ENCODE data around the gene LMO4. TPM values are rescaled to one million over a fixed set of nuclear protein-coding genes. Genes with fewer than 3 reads are reported as not detected.

Gene LMO4
- polyA plus RNA-seq, 3 donors, result 20.3 to 71.8 (median 22.3) TPM

DNA sequence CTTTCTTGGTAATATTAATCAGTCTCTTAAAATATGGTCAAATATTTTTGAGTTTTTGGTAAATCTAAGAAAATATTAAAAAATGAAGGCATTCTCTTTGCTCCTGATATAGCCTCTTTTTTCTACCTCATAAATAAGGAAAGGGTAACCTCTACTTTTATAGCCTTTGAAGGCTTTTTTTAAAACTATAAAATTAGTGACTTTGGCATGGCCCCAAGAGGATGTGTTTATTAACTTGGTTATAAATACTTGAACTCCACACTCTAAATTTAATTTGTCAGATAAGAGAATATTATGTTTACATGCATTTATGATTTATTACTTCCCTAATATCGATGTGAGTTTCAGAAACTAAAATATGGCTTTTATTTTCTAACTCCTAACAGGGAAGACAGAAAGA lies 60.3 kb downstream of the LMO4 start:
- Histone ChIP-seq H3K9me3 (replicated peaks in 1 of 2; ENCODE audit: control insufficient read depth in 1 of 2, insufficient read depth in 1 of 2, low read length in 2 of 2) (no peaks in the 10 kb centered on the region), H3K4me3 (replicated peaks in 1 of 3; ENCODE audit: low read depth in 2 of 3, low read length in 3 of 3) (no peak overlapping the region), H2AFZ (ENCODE audit: insufficient read depth, low read depth, low read length, poor library complexity, severe bottlenecking) (no peak overlapping the region), H4K20me1 (ENCODE audit: insufficient read depth, low read length) (no peaks in the 10 kb centered on the region), H3K4me2 (replicated peaks; ENCODE audit: extremely low read depth, low read length, poor library complexity, severe bottlenecking) (no peak overlapping the region), H3K27me3 (ENCODE audit: control insufficient read depth in 2 of 2, insufficient read depth in 2 of 2, low read length in 2 of 2) (no peaks in the 10 kb centered on the region), H3K27ac (ENCODE audit: low read depth in 1 of 2, low read length in 2 of 2) (no peak overlapping the region), H3K9ac (ENCODE audit: insufficient read depth, low read length, poor library complexity, severe bottlenecking) (no peak overlapping the region), H3K4me1 (ENCODE audit: control insufficient read depth in 1 of 2, insufficient read depth in 2 of 2, low read length in 2 of 2) (no peaks in the 10 kb centered on the region), H3K36me3 (replicated peaks in 1 of 2; ENCODE audit: control insufficient read depth in 1 of 2, insufficient read depth in 2 of 2, low read length in 2 of 2) (no peaks in the 10 kb centered on the region), H3K79me2 (ENCODE audit: insufficient read depth, low read length) (no peaks in the 10 kb centered on the region)
- H3K9me3 Mint-ChIP-seq, result peaks cover 0 to 3% (median 0%) of the 10 kb centered on the region in 7 donors
- H3K36me3 Mint-ChIP-seq, result no peaks in the 10 kb centered on the region
- intact Hi-C loops (cut with micrococcal nuclease), result no loop called here
- peaks cover 7% of the 10 kb centered on the region for H3K4me1 Mint-ChIP-seq
- no peak overlapping the region for H3K4me3 Mint-ChIP-seq
- peaks cover 0 to 2% (median 0%) of the 10 kb centered on the region in 3 donors for H3K27me3 Mint-ChIP-seq (ENCODE audit: low read depth in 3 of 3)
- TF ChIP-seq, protein P1, sequence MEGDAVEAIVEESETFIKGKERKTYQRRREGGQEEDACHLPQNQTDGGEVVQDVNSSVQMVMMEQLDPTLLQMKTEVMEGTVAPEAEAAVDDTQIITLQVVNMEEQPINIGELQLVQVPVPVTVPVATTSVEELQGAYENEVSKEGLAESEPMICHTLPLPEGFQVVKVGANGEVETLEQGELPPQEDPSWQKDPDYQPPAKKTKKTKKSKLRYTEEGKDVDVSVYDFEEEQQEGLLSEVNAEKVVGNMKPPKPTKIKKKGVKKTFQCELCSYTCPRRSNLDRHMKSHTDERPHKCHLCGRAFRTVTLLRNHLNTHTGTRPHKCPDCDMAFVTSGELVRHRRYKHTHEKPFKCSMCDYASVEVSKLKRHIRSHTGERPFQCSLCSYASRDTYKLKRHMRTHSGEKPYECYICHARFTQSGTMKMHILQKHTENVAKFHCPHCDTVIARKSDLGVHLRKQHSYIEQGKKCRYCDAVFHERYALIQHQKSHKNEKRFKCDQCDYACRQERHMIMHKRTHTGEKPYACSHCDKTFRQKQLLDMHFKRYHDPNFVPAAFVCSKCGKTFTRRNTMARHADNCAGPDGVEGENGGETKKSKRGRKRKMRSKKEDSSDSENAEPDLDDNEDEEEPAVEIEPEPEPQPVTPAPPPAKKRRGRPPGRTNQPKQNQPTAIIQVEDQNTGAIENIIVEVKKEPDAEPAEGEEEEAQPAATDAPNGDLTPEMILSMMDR (IDR thresholded peaks at IDR 0.05), result no peak
- DNase-seq, result no peak
- WGBS (ENCODE audit: insufficient coverage), result no CpG with 5 or more reads among the region's 1 CpG
- no peak overlapping the region for H3K27ac Mint-ChIP-seq

DNA sequence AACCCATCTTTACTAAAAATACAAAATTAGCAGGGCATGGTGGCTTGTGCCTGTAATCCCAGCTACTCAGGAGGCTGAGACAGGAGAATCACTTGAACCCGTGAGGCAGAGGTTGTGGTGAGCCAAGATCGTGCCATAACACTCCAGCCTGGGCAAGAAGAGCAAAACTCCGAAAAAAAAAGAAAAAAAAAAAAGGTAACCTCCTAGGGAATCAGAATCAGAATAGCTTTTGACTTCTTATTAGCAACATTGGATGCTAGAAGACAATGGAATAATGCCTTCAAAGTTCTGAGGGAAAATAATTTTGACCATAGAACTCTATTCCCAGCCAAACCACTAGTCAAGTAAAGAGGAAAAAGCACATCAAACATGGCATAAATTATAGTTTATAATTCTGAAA lies 60.9 kb downstream of the LMO4 start:
- Histone ChIP-seq H3K4me1 (ENCODE audit: control insufficient read depth in 1 of 2, insufficient read depth in 2 of 2, low read length in 2 of 2) (no peaks in the 10 kb centered on the region), H3K27ac (ENCODE audit: low read depth in 1 of 2, low read length in 2 of 2) (no peak overlapping the region), H3K79me2 (ENCODE audit: insufficient read depth, low read length) (no peaks in the 10 kb centered on the region), H3K9ac (ENCODE audit: insufficient read depth, low read length, poor library complexity, severe bottlenecking) (no peak overlapping the region), H3K27me3 (ENCODE audit: control insufficient read depth in 2 of 2, insufficient read depth in 2 of 2, low read length in 2 of 2) (no peaks in the 10 kb centered on the region), H3K9me3 (replicated peaks in 1 of 2; ENCODE audit: control insufficient read depth in 1 of 2, insufficient read depth in 1 of 2, low read length in 2 of 2) (no peaks in the 10 kb centered on the region), H4K20me1 (ENCODE audit: insufficient read depth, low read length) (no peaks in the 10 kb centered on the region), H2AFZ (ENCODE audit: insufficient read depth, low read depth, low read length, poor library complexity, severe bottlenecking) (no peak overlapping the region), H3K4me2 (replicated peaks; ENCODE audit: extremely low read depth, low read length, poor library complexity, severe bottlenecking) (no peak overlapping the region), H3K4me3 (replicated peaks in 1 of 3; ENCODE audit: low read depth in 2 of 3, low read length in 3 of 3) (no peak overlapping the region), H3K36me3 (replicated peaks in 1 of 2; ENCODE audit: control insufficient read depth in 1 of 2, insufficient read depth in 2 of 2, low read length in 2 of 2) (no peaks in the 10 kb centered on the region)
- Mint-ChIP-seq H3K9me3 (peaks cover 0 to 3% (median 0%) of the 10 kb centered on the region in 7 donors), H3K4me1 (peaks cover 7% of the 10 kb centered on the region), H3K27ac (no peak overlapping the region), H3K27me3 (ENCODE audit: low read depth in 3 of 3) (peaks cover 0 to 2% (median 0%) of the 10 kb centered on the region in 3 donors), H3K4me3 (no peak overlapping the region), H3K36me3 (no peaks in the 10 kb centered on the region)
- DNase-seq, result no peak
- intact Hi-C loops (cut with micrococcal nuclease), result no loop called here
- WGBS (ENCODE audit: insufficient coverage), result 50% methylated on average over 1 of the region's 3 CpGs
- TF ChIP-seq, protein P1 (IDR thresholded peaks at IDR 0.05), result no peak

Measured in CD14-positive monocyte (primary cell).